ENCODE data around the gene TMEM63A. TPM values are rescaled to one million over a fixed set of nuclear protein-coding genes. Genes with fewer than 3 reads are reported as not detected.

The TMEM63A gene
- total RNA-seq, 1 experiment from 2014 or later: 9.4 TPM

- H3K4me3 ChIP-seq: no peak overlapping the region
- peaks cover 66% of the 10 kb centered on the region for H3K36me3 ChIP-seq
- no peak for DNase-seq (ENCODE audit: low read depth in 1 of 2, low spot score in 2 of 2)
- no peak overlapping the region for H3K27ac ChIP-seq
- H3K4me1 ChIP-seq (replicated peaks): peaks cover 9% of the 10 kb centered on the region
- H3K9me3 ChIP-seq (replicated peaks): no peaks in the 10 kb centered on the region
- no peaks in the 10 kb centered on the region for H3K27me3 ChIP-seq (replicated peaks)
These were observed 21.2 kb downstream of the TMEM63A start for GRCh38 chr1:225860876-225861441.

GRCh38 chr1:225860107-225860506 is 22.1 kb downstream of the TMEM63A start:
- Histone ChIP-seq H3K9me3 (replicated peaks) (no peaks in the 10 kb centered on the region), H3K4me1 (replicated peaks) (peaks cover 4% of the 10 kb centered on the region; the same call in 1 of the 2 replicates), H3K4me3 (no peak overlapping the region), H3K27me3 (replicated peaks) (no peaks in the 10 kb centered on the region), H3K27ac (no peak overlapping the region), H3K36me3 (peaks cover 65% of the 10 kb centered on the region)
- DNase-seq (ENCODE audit: low read depth in 1 of 2, low spot score in 2 of 2): no peak

GRCh38 chr1:225859151-225859550 is 23.0 kb downstream of the TMEM63A start:
- peaks cover 74% of the 10 kb centered on the region for H3K36me3 ChIP-seq
- H3K27me3 ChIP-seq (replicated peaks): no peaks in the 10 kb centered on the region
- peaks cover 3% of the 10 kb centered on the region; the same call in 1 of the 2 replicates for H3K4me1 ChIP-seq (replicated peaks)
- H3K27ac ChIP-seq: no peak overlapping the region
- DNase-seq (ENCODE audit: low read depth in 1 of 2, low spot score in 2 of 2): no peak
- no peaks in the 10 kb centered on the region for H3K9me3 ChIP-seq (replicated peaks)
- H3K4me3 ChIP-seq: no peak overlapping the region

- DNase-seq (ENCODE audit: low read depth in 1 of 2, low spot score in 2 of 2): no peak
- Histone ChIP-seq H3K27me3 (replicated peaks) (no peaks in the 10 kb centered on the region), H3K4me1 (replicated peaks) (no peaks in the 10 kb centered on the region), H3K9me3 (replicated peaks) (no peaks in the 10 kb centered on the region), H3K4me3 (no peak overlapping the region), H3K36me3 (peaks cover 75% of the 10 kb centered on the region), H3K27ac (no peak overlapping the region)
These were observed 24.9 kb downstream of the TMEM63A start for GRCh38 chr1:225857256-225857655.

- no peak overlapping the region for H3K4me3 ChIP-seq
- peaks cover 69% of the 10 kb centered on the region for H3K36me3 ChIP-seq
- no peaks in the 10 kb centered on the region for H3K9me3 ChIP-seq (replicated peaks)
- H3K4me1 ChIP-seq (replicated peaks): no peaks in the 10 kb centered on the region
- H3K27ac ChIP-seq: no peak overlapping the region
- DNase-seq (ENCODE audit: low read depth in 1 of 2, low spot score in 2 of 2): no peak
- no peaks in the 10 kb centered on the region for H3K27me3 ChIP-seq (replicated peaks)
These were observed 26.5 kb downstream of the TMEM63A start for GRCh38 chr1:225855503-225856300.

DNA sequence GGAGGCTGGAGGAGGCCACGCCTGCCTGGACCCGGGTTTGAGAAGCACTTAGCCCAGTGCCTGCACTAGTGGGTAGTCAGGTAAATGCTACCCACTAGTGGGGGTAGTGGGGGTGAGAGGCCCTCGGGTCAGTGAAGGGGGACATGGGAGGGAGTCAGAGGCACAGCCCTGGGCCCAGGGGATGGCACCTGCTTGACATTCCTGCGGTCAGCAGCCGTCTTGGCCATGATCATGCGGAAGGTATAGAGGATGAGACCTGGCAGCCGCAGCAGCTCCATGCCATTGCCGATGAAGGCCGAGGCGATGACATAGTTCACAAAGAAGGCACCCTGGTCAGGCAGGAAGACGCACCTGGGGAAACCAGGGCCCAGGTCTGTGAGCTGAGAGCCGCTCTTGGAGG is 28.7 kb downstream of the TMEM63A start:
- Histone ChIP-seq H3K27me3 (replicated peaks) (no peaks in the 10 kb centered on the region), H3K36me3 (peaks cover 68% of the 10 kb centered on the region), H3K4me1 (replicated peaks) (no peaks in the 10 kb centered on the region), H3K4me3 (no peak overlapping the region), H3K9me3 (replicated peaks) (no peaks in the 10 kb centered on the region), H3K27ac (no peak overlapping the region)
- no peak for DNase-seq (ENCODE audit: low read depth in 1 of 2, low spot score in 2 of 2)

DNA sequence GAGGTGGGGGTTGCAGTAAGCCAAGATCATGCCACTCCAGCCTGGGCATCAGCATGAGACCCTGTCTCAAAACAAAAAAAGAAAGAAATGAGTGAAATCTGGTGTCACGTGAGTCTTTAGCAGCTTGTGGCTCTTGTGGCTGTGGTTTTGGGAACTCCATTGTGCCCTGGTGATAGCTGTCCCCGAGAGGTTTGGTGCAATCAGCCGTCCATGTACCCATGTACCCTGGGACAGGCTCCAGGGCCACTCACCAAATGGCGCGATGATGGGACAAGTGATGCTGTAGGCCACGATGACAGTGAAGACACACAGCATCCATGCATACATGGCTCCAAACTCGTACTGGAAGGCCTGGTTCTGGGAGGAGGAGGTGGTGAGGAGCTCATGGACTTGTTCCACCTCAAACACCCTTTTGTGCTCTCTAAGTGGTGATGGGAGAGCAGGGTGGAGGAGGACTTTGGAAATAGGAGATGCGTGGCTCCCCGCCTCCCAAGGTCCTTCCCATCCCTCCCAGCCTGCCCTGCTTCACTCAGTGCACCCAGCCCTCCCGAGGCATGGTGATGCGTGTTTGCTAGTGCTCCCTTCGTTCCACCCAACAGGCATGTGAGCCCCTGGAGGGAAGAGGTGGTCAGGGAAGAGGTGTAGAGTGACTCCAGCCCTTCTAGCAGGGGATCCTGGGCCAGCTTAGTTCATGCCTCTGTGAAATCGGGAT is 29.6 kb downstream of the TMEM63A start:
- DNase-seq (ENCODE audit: low read depth in 1 of 2, low spot score in 2 of 2): no peak
- H3K27me3 ChIP-seq (replicated peaks): no peaks in the 10 kb centered on the region
- H3K4me1 ChIP-seq (replicated peaks): no peaks in the 10 kb centered on the region

GRCh38 chr1:225851805-225852204 is 30.4 kb downstream of the TMEM63A start:
- no peaks in the 10 kb centered on the region for H3K4me1 ChIP-seq (replicated peaks)
- H3K27me3 ChIP-seq (replicated peaks): no peaks in the 10 kb centered on the region
- peaks cover 70% of the 10 kb centered on the region for H3K36me3 ChIP-seq
- H3K4me3 ChIP-seq: no peak overlapping the region
- H3K9me3 ChIP-seq (replicated peaks): no peaks in the 10 kb centered on the region
- no peak for DNase-seq (ENCODE audit: low read depth in 1 of 2, low spot score in 2 of 2)
- no peak overlapping the region for H3K27ac ChIP-seq

More for the DNA sequence above, 29.6 kb downstream of the TMEM63A start:
- Histone ChIP-seq H3K9me3 (replicated peaks) (no peaks in the 10 kb centered on the region), H3K36me3 (peaks cover 65% of the 10 kb centered on the region), H3K27ac (no peak overlapping the region), H3K4me3 (no peak overlapping the region)

DNA sequence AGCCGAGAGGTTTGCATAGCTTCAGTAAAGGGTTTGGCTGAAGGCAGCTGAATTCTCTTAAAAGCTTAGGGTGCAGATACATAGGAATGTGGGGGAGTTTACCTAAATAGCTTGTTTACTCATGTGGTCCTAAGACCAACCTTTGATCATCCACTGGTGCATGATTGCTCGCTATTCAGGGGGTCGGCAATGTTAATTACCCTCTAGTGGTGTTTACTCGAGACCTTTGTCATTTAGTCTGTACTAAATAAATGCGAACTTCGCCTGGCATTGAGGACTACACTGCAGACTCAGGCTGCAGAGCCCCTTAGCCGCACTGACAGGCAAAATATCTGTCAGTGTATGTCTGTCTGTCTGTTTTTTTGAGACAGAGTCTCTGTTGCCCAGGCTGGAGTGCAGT is 31.8 kb downstream of the TMEM63A start:
- Histone ChIP-seq H3K4me1 (replicated peaks) (no peaks in the 10 kb centered on the region; the same call in 1 of the 2 replicates), H3K27me3 (replicated peaks) (no peaks in the 10 kb centered on the region), H3K36me3 (peaks cover 79% of the 10 kb centered on the region), H3K9me3 (replicated peaks) (no peaks in the 10 kb centered on the region), H3K4me3 (no peak overlapping the region), H3K27ac (no peak overlapping the region)
- no peak for DNase-seq (ENCODE audit: low read depth in 1 of 2, low spot score in 2 of 2)

DNA sequence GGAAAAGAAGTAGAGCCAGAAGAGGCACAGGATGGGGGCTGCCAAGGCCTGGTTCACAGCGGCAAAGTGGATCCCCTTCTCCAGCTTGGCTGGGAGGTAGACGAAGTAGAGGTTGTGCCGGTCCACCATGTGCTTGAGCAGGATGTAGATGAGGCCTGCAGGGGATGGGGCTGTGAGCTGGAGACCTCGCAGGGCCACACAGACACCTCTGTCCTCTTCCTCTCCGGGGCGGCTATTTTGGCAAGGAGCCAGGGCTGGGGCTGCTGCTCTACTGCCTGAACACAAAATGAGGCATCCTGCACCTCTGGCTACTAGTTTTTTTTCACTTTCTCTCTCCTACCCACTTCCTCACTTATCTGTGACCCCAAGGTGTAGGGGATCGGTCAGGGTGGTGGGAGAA is 32.3 kb downstream of the TMEM63A start:
- no peak overlapping the region for H3K4me3 ChIP-seq

GRCh38 chr1:225848030-225848955 is 33.9 kb downstream of the TMEM63A start:
- DNase-seq (ENCODE audit: low read depth in 1 of 2, low spot score in 2 of 2): no peak
- Histone ChIP-seq H3K9me3 (replicated peaks) (no peaks in the 10 kb centered on the region), H3K27me3 (replicated peaks) (no peaks in the 10 kb centered on the region), H3K4me3 (no peak overlapping the region), H3K36me3 (peaks cover 75% of the 10 kb centered on the region), H3K27ac (no peak overlapping the region), H3K4me1 (replicated peaks) (no peaks in the 10 kb centered on the region; the same call in 1 of the 2 replicates)

More for the DNA sequence above, 32.3 kb downstream of the TMEM63A start:
- H3K27me3 ChIP-seq (replicated peaks): no peaks in the 10 kb centered on the region
- no peaks in the 10 kb centered on the region for H3K9me3 ChIP-seq (replicated peaks)
- H3K36me3 ChIP-seq: peaks cover 76% of the 10 kb centered on the region
- no peak for DNase-seq (ENCODE audit: low read depth in 1 of 2, low spot score in 2 of 2)
- H3K27ac ChIP-seq: no peak overlapping the region
- H3K4me1 ChIP-seq (replicated peaks): no peaks in the 10 kb centered on the region; the same call in 1 of the 2 replicates

GRCh38 chr1:225847610-225848009 is 34.6 kb downstream of the TMEM63A start:
- Histone ChIP-seq H3K36me3 (peaks cover 72% of the 10 kb centered on the region), H3K27ac (no peak overlapping the region), H3K27me3 (replicated peaks) (no peaks in the 10 kb centered on the region), H3K9me3 (replicated peaks) (no peaks in the 10 kb centered on the region), H3K4me3 (no peak overlapping the region), H3K4me1 (replicated peaks) (no peaks in the 10 kb centered on the region; the same call in 1 of the 2 replicates)
- no peak for DNase-seq (ENCODE audit: low read depth in 1 of 2, low spot score in 2 of 2)

All from SJSA1 (cell line).